A549 (cell line): ENCODE measurements around the gene SNX27. TPM values are rescaled to one million over a fixed set of nuclear protein-coding genes. Genes with fewer than 3 reads are reported as not detected.
A peak's percentile ranks its signal among the peaks of the same experiment; 100 is the strongest.

ENCODE experiments used
- ATAC-seq, 2 experiments: fragments of 200-7000 bp in 1 of 2; fragments of >200 bp in 1 of 2; cut with Nextera tagmentation in 1 of 2; cut with Tn5 transposase in 1 of 2; 3 replicates each; pipeline versions ENCODE4 v1.8.0 to v1.9.1; 2018 to 2020; ENCODE audit warnings: mild to moderate bottlenecking in 1 of 2, moderate library complexity in 1 of 2
- CTCF ChIA-PET: fragments of 300-600 bp; sonication (Branson Sonifier 250); formaldehyde crosslinking; extraction: SDS; loops from one replicate; lab custom pipeline; 2021; ENCODE audit warnings: antibody characterized with exemption, inconsistent platforms; lab: Yijun Ruan, JAX
- POLR2A ChIA-PET: fragments of 350-600 bp; formaldehyde crosslinking; extraction: SDS; loops from one replicate; lab custom pipeline; 2021; ENCODE audit warnings: antibody characterized with exemption, inconsistent platforms; lab: Yijun Ruan, JAX
- DNase-seq, 2 experiments: peaks; one replicate each; pipeline versions ENCODE4 v3.0.0 to v3.0.0-alpha.2; 2011 to 2016; ENCODE audit warnings: low read depth in 1 of 2, low spot score in 1 of 2
- FAIRE-seq: peaks from 2 replicates; lab custom pipeline; 2011; peaks lifted over from hg19 to GRCh38; lab: Jason Lieb, UNC
- H3K27ac ChIP-seq, 2 experiments: fragments of >200 bp; sonication (Bioruptor Twin); formaldehyde crosslinking; 3 replicates each; pipeline ENCODE4 v1.5.1; 2016 to 2017
- H3K4me1 ChIP-seq: fragments of >200 bp; sonication (Bioruptor Twin); formaldehyde crosslinking; 3 replicates; pipeline ENCODE4 v1.6.1; 2016
- H3K4me2 ChIP-seq: fragments of >200 bp; sonication (Bioruptor Twin); formaldehyde crosslinking; 3 replicates; pipeline ENCODE4 v1.6.1; 2016
- H3K4me3 ChIP-seq: fragments of >200 bp; sonication (Bioruptor Twin); formaldehyde crosslinking; 3 replicates; pipeline ENCODE4 v1.5.1; 2016
- H3K9me3 ChIP-seq: fragments of >200 bp; sonication (Bioruptor Twin); formaldehyde crosslinking; 3 replicates; pipeline ENCODE4 v1.6.1; 2016
- BHLHE40 ChIP-seq: IDR thresholded peaks from 2 replicates; pipeline ENCODE4 v1.6.1; 2012; ENCODE audit warnings: low read depth, low read length, inconsistent platforms
- CEBPB ChIP-seq, 2 experiments: fragments of >200 bp in 1 of 2; sonication (Bioruptor Twin) in 1 of 2; formaldehyde crosslinking in 1 of 2; IDR thresholded peaks; 2 replicates each; pipeline ENCODE4 v1.6.1; 2012 to 2016
- CHD4 ChIP-seq: fragments of 200-600 bp; sonication (generic); IDR thresholded peaks from 2 replicates; pipeline ENCODE4 v1.6.1; 2016; ENCODE audit warnings: antibody characterized with exemption, mild to moderate bottlenecking, borderline replicate concordance
- EHF ChIP-seq: fragments of 250-450 bp; sonication (Bioruptor Pico); IDR thresholded peaks from 2 replicates; pipeline ENCODE4 v1.5.0; 2020; ENCODE audit warnings: mild to moderate bottlenecking
- FOSL2 ChIP-seq, 2 experiments: fragments of 450-650 bp in 1 of 2; fragments of >200 bp in 1 of 2; sonication (Bioruptor Twin) in 1 of 2; formaldehyde crosslinking; IDR thresholded peaks; 2 replicates each; pipeline versions ENCODE4 v1.5.0 to v1.6.1; 2016 to 2020; ENCODE audit warnings: mild to moderate bottlenecking in 1 of 2, moderate library complexity in 1 of 2
- HOXA7 ChIP-seq: fragments of 250-450 bp; sonication (Bioruptor Pico); IDR thresholded peaks from 2 replicates; pipeline ENCODE4 v1.5.0; 2020; ENCODE audit warnings: mild to moderate bottlenecking, moderate library complexity
- HOXB5 ChIP-seq: fragments of 250-450 bp; sonication (Bioruptor Pico); IDR thresholded peaks from 2 replicates; pipeline ENCODE4 v1.5.0; 2020; ENCODE audit warnings: mild to moderate bottlenecking, moderate library complexity
- JUNB ChIP-seq: fragments of >200 bp; sonication (Bioruptor Twin); formaldehyde crosslinking; IDR thresholded peaks from 2 replicates; pipeline ENCODE4 v1.6.1; 2016
- KDM5A ChIP-seq: fragments of 200-600 bp; sonication (generic); IDR thresholded peaks from 2 replicates; pipeline ENCODE4 v1.6.1; 2016; ENCODE audit warnings: antibody characterized with exemption, mild to moderate bottlenecking
- MAFK ChIP-seq: fragments of 450-650 bp; IDR thresholded peaks from 2 replicates; pipeline ENCODE4 v1.6.1; 2014; ENCODE audit not compliant: partially characterized antibody
- MAX ChIP-seq: IDR thresholded peaks from 2 replicates; pipeline ENCODE4 v1.6.1; 2012
- MYC ChIP-seq: IDR thresholded peaks from 2 replicates; pipeline ENCODE4 v1.6.1; 2012; ENCODE audit warnings: mild to moderate bottlenecking, inconsistent platforms, low read length, improper control_type of control experiment, borderline replicate concordance
- NR3C1 ChIP-seq: fragments of >200 bp; sonication (Bioruptor Twin); formaldehyde crosslinking; IDR thresholded peaks from 3 replicates; pipeline ENCODE4 v1.6.1; 2017
- POLR2AphosphoS2 ChIP-seq: conservative IDR thresholded peaks from 2 replicates; pipeline ENCODE4 v1.6.1; 2012; ENCODE audit warnings: low read length, improper control_type of control experiment, inconsistent platforms
- RARB ChIP-seq: fragments of 250-450 bp; sonication (Bioruptor Pico); IDR thresholded peaks from 2 replicates; pipeline ENCODE4 v1.8.0; 2021; ENCODE audit warnings: mild to moderate bottlenecking, moderate library complexity
- RCOR1 ChIP-seq: fragments of 150-350 bp; IDR thresholded peaks from 2 replicates; pipeline ENCODE4 v1.6.1; 2014; ENCODE audit warnings: antibody characterized with exemption, low read length, low read depth
- RNF2 ChIP-seq: fragments of 200-600 bp; sonication (generic); IDR thresholded peaks from 2 replicates; pipeline ENCODE4 v1.6.1; 2016; ENCODE audit warnings: low read depth, mild to moderate bottlenecking, antibody characterized with exemption, moderate library complexity, borderline replicate concordance
- SMC3 ChIP-seq: fragments of >200 bp; sonication (Bioruptor Twin); formaldehyde crosslinking; IDR thresholded peaks from 3 replicates; pipeline ENCODE4 v1.6.1; 2018; ENCODE audit warnings: inconsistent platforms
- TFCP2L1 ChIP-seq: fragments of 250-450 bp; sonication (Bioruptor Pico); IDR thresholded peaks from 2 replicates; pipeline ENCODE4 v1.5.0; 2021; ENCODE audit warnings: mild to moderate bottlenecking
- ZNF302 ChIP-seq: fragments of 250-450 bp; sonication (Bioruptor Pico); IDR thresholded peaks from 2 replicates; pipeline ENCODE4 v1.9.0; 2021; ENCODE audit warnings: inconsistent platforms, mild to moderate bottlenecking, moderate library complexity
- WGBS: methylation state at CpG from one replicate; pipeline ENCODE4 v1.1.6; 2017; ENCODE audit errors: missing lambda C conversion rate; 5-methylcytosine and 5-hydroxymethylcytosine counted together
- polyA plus RNA-seq, 4 experiments: library from polyadenylated mRNA; depleted of rRNA in 3 of 4; stranded (reverse); fragments of >200 nt; fragmentation: RNase III in 1 of 4; extraction: RNeasy Plus Mini Kit Qiagen cat#74134 plus additional on column Dnase treatment in 1 of 4; gene quantifications; 2 replicates in 3 of 4; 3 replicates in 1 of 4; pipeline ENCODE4 v1.2.3, GENCODE V29; 2011 to 2017
- TF ChIP-seq, protein P1 (sequence below): fragments of 150-350 bp; IDR thresholded peaks from 2 replicates; pipeline ENCODE4 v1.6.1; 2014; ENCODE audit warnings: low read depth, mild to moderate bottlenecking, low read length
- TF ChIP-seq, protein P2 (sequence below): fragments of 200-600 bp; sonication (generic); IDR thresholded peaks from 2 replicates; pipeline ENCODE4 v1.6.1; 2016; ENCODE audit warnings: antibody characterized with exemption, mild to moderate bottlenecking, moderate library complexity
- TF ChIP-seq, protein P3 (sequence below): fragments of >200 bp; sonication (Bioruptor Twin); formaldehyde crosslinking; IDR thresholded peaks from 3 replicates; pipeline ENCODE4 v1.6.1; 2016
- TF ChIP-seq, protein P4 (sequence below): fragments of 450-650 bp; IDR thresholded peaks from 2 replicates; pipeline ENCODE4 v1.6.1; 2014; ENCODE audit warnings: antibody characterized with exemption

SNX27 gene
- polyA plus RNA-seq, 2 of the 4 experiments (the other 2 are of a cell fraction): 13.6 to 29.1 TPM

DNA sequence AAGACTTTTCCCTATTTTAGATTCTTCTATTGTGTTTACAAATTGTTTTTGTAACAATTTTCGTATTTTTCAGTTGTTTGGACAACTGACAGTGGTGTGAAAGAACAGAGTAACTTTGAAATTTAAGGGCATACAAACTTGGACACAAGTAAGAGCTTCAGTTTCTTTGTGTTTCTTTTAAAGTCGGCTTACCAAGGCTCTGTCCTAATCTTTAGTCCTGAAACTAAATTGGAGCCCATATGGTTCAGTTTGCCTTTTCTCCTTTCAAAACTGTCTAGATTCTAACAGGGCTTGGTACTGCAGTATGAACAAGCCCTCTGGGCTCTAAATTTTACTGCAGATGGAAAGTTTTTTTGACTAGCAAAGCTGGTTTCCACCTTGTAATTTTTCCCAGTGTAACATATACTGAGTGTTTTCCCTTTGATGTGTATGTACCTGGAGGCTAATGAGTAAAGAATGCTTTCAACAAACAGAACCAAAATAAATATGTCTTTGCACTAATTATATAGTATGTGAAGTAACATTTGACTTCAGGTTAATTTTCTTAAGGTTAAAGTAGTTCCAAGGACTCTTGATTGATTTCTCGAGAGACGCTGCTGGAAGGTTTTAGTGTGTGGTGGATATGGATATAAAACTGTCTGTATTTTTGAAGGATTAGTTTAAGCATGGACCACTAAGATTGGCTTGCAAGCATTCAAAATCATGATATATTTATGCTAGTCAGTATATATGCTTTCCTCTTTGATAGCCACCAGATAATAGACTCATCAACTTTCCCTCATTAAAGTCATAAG is 4.1 kb downstream of the SNX27 start (continued):
- TF ChIP-seq, protein P1, sequence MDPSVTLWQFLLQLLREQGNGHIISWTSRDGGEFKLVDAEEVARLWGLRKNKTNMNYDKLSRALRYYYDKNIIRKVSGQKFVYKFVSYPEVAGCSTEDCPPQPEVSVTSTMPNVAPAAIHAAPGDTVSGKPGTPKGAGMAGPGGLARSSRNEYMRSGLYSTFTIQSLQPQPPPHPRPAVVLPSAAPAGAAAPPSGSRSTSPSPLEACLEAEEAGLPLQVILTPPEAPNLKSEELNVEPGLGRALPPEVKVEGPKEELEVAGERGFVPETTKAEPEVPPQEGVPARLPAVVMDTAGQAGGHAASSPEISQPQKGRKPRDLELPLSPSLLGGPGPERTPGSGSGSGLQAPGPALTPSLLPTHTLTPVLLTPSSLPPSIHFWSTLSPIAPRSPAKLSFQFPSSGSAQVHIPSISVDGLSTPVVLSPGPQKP: no peak
- TF ChIP-seq, protein P2, sequence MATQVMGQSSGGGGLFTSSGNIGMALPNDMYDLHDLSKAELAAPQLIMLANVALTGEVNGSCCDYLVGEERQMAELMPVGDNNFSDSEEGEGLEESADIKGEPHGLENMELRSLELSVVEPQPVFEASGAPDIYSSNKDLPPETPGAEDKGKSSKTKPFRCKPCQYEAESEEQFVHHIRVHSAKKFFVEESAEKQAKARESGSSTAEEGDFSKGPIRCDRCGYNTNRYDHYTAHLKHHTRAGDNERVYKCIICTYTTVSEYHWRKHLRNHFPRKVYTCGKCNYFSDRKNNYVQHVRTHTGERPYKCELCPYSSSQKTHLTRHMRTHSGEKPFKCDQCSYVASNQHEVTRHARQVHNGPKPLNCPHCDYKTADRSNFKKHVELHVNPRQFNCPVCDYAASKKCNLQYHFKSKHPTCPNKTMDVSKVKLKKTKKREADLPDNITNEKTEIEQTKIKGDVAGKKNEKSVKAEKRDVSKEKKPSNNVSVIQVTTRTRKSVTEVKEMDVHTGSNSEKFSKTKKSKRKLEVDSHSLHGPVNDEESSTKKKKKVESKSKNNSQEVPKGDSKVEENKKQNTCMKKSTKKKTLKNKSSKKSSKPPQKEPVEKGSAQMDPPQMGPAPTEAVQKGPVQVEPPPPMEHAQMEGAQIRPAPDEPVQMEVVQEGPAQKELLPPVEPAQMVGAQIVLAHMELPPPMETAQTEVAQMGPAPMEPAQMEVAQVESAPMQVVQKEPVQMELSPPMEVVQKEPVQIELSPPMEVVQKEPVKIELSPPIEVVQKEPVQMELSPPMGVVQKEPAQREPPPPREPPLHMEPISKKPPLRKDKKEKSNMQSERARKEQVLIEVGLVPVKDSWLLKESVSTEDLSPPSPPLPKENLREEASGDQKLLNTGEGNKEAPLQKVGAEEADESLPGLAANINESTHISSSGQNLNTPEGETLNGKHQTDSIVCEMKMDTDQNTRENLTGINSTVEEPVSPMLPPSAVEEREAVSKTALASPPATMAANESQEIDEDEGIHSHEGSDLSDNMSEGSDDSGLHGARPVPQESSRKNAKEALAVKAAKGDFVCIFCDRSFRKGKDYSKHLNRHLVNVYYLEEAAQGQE: no peak
- TF ChIP-seq HOXA7 (CRISPR knock-in tag): no peak
- TF ChIP-seq HOXB5 (CRISPR knock-in tag): no peak
- no peak for TF ChIP-seq KDM5A
- TF ChIP-seq, protein P3, sequence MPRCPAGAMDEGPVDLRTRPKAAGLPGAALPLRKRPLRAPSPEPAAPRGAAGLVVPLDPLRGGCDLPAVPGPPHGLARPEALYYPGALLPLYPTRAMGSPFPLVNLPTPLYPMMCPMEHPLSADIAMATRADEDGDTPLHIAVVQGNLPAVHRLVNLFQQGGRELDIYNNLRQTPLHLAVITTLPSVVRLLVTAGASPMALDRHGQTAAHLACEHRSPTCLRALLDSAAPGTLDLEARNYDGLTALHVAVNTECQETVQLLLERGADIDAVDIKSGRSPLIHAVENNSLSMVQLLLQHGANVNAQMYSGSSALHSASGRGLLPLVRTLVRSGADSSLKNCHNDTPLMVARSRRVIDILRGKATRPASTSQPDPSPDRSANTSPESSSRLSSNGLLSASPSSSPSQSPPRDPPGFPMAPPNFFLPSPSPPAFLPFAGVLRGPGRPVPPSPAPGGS: no peak
- no peak for TF ChIP-seq MYC
- TF ChIP-seq POLR2AphosphoS2: no peak

DNA sequence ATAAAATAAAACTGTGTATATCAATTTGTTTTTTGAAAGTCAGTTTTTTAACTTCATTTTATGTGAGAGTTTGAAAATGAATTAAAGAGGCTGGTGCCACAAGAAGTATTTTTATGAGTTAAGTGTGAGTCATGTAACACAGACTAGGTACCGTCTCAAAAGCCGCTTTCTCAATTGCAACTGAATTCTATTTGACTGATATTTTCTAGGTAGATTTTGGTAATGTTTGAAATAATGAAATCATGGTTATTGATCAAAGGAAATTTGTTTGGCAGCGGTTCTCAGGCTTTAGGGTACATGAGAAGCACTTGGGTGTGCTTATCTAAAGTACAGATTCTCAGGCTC is 4.6 kb downstream of the SNX27 start:
- 27% methylated on average over 3 of the region's 3 CpGs for WGBS
- Histone ChIP-seq H3K4me3 (no peak overlapping the region), H3K9me3 (no peaks in the 10 kb centered on the region), H3K27ac (peak overlapping the region; percentile 31 to 73; a peak in 4 of 6 replicates), H3K4me2 (peak overlapping the region; percentile 61), H3K4me1 (peaks cover 78% of the 10 kb centered on the region)
- ATAC-seq (no peak), DNase-seq (no peak), FAIRE-seq (no peak)
- ChIA-PET POLR2A (no interaction called here), CTCF (interaction anchor here (6.7 kb wide), 1 partner anchor 23 kb away, joined by 29 read pairs; no protein-coding TSS in a partner anchor)
- TF ChIP-seq CEBPB (IDR thresholded peaks at IDR 0.05) (0 out of 4 replicates have a peak, but pooled peaks of 1 of the 2 experiments have one; percentile 4), MAX (no peak), FOSL2 (IDR thresholded peaks at IDR 0.05) (no peak), FOSL2 (CRISPR knock-in tag; IDR thresholded peaks at IDR 0.05) (peak; percentile 38), MAFK (no peak), RARB (CRISPR knock-in tag) (no peak)

- Histone ChIP-seq H3K4me1 (peaks cover 88% of the 10 kb centered on the region), H3K9me3 (no peaks in the 10 kb centered on the region), H3K27ac (no peak overlapping the region), H3K4me3 (no peak overlapping the region), H3K4me2 (peak overlapping the region; percentile 61)
- CTCF ChIA-PET: interaction anchor here (6.7 kb wide), 1 partner anchor 24 kb away, joined by 29 read pairs; no protein-coding TSS in a partner anchor
- ATAC-seq (no peak), FAIRE-seq (no peak), DNase-seq (no peak)
- POLR2A ChIA-PET: no interaction called here
- 33% methylated on average over 3 of the region's 3 CpGs for WGBS
- TF ChIP-seq FOSL2 (IDR thresholded peaks at IDR 0.05) (no peak), FOSL2 (CRISPR knock-in tag; IDR thresholded peaks at IDR 0.05) (no peak), SMC3 (no peak), EHF (CRISPR knock-in tag) (no peak), BHLHE40 (no peak), NR3C1 (no peak), TFCP2L1 (CRISPR knock-in tag) (no peak), RNF2 (no peak), ZNF302 (no peak), CHD4 (no peak), RCOR1 (no peak), JUNB (no peak)
- TF ChIP-seq, protein P4, sequence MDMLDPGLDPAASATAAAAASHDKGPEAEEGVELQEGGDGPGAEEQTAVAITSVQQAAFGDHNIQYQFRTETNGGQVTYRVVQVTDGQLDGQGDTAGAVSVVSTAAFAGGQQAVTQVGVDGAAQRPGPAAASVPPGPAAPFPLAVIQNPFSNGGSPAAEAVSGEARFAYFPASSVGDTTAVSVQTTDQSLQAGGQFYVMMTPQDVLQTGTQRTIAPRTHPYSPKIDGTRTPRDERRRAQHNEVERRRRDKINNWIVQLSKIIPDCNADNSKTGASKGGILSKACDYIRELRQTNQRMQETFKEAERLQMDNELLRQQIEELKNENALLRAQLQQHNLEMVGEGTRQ: no peak
- TF ChIP-seq, protein P3: no peak
Observed at GRCh38 chr1:151618003-151618402, 6.2 kb downstream of the SNX27 start.
